Retina (tissue), 1 donor: Measurements from ENCODE around the gene YIPF3.
"Not testable (repeated sequence)": the region's sequence is repeated elsewhere in the genome, so short reads cannot be mapped to it uniquely, and the experiment has no call there.

Source experiments
- DNase-seq: peaks from one replicate; pipeline ENCODE4 v3.0.0-alpha.2; 2016

The YIPF3 gene

DNA sequence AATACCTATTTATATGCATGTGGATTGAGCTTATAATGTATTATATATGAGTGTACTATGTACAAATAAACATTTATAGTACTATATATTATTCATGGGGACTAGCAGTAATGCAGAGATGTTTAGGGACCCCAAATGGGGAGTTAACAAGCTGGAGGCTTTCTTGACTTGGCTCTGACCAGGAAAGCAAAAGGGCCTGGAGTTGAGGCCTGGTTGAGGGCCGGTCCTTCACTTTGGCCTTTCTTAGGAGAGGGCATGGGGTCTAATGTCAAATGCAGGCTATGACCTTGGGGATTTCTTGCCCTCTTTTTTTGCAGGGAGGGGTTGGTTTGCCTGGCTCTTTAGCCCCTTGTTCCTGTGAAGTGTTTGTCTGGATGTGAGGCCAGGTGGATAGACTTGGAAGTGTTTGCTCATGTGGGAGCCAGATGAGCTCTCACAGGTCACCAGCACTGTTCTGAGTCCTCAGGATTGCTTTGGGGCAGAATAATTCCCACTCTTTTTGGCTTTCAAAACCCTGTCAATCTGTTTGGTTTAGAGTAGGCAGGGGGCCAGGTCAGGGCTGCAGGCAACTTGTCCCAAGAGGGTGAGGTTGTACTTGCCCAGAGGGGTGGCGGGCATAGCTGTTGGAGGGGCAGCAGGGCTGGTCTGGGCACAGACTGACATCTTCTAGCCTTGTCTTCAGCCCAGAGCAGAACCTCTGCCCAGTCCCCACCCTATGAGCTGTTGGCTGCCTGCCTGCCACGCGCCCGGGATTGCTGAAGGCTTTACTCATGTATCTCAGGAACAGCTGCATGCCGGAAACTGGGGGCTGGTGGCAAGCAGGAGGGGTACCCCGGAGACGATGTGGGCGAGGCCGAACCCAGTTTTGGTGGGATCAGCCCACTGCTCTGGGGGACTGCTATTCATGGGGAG lies 24.7 kb downstream of the YIPF3 start:
- no peak for DNase-seq

GRCh38 chr6:43490523-43490939 lies 26.2 kb downstream of the YIPF3 start:
- DNase-seq, result no peak

DNA sequence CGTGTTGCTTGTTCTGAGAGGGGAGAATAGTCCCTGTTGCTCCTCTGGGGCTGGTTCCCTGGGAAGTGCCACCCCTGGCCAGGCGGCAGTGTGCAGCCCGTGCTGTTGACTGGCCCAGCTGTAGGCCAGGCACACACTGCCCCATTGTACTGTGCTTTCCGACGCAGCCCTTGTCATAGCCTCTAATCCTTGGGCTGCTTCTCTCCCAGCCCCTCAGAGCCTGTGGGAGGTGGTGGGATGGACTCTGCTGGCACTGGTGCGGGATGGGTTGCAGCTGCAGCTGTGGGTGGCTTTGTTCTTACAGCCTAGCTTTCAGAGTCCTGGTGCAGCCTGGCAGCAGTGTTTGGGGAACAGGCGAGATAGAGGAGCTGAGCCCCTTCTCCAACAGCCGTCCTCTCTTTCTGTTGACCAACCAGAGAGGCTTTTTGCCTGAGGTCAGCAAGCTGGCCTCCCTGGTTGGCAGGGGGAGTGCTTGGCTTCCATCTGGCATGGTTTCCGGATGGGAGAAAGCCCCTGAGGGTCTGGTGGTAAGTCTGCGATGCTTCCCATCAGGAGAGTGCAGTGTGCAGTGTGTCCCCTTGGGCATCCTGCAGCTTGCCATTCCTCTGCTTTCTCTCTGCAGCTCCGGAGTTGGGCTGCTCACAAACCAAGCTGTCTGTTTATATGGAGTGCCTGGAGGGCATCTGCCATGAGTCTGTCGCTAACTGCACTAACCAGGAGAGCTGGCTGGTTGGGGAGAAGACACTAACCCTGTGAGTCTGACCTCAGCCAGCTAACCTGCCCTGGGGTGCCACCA lies 27.3 kb downstream of the YIPF3 start:
- peak; percentile 69 for DNase-seq

- no peak for DNase-seq
These were observed 28.0 kb downstream of the YIPF3 start for GRCh38 chr6:43488667-43489276.

DNA sequence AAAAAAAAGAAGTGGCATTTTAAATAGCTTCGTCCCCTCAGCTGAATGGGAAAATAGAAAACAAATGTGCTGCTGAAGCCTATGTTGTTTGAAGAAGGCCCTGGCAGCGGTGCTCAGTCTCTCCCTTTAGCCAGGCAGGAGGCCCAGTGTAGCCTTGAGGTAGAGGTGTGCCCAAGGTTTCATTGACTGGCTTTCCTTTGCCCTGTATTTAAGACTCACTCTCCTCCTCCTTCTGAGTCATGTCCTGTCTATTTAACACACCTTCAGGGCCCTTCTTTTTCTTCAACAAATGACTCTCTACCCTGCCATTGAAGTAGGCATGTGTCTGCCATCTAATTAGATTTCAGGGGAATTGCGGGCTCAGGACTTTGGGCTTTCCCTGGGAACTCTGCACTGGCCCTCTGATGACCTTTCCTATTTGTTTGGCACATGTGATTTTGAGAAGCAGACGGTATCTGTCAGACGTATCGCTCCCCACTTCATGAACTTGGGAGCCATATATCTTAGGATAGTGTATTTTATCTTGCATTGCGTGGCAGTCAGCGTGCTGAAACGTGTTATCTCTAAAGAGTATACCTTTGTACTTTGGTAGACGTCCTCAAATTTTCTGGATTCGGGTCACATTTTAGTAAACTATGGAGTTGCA lies 35.0 kb downstream of the YIPF3 start:
- no peak for DNase-seq

DNA sequence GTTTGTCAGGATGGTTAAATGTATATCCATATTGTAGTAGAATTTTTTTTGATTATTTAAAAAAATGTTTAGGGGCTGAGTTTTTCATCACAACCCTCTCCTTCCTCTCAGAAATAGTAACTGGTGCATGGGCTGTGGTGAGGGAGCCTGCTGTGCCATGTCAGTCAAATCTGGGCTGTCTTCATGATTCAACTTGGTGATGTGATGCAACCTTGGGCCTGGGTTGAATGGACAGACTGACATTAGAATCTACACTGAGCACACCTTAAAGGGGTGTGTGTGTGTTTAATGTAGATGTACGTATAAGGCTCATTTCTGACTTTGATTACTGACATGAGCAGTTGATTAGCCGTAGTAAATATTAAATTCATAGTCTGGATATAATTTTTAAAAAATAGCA lies 35.7 kb downstream of the YIPF3 start:
- no peak for DNase-seq

DNA sequence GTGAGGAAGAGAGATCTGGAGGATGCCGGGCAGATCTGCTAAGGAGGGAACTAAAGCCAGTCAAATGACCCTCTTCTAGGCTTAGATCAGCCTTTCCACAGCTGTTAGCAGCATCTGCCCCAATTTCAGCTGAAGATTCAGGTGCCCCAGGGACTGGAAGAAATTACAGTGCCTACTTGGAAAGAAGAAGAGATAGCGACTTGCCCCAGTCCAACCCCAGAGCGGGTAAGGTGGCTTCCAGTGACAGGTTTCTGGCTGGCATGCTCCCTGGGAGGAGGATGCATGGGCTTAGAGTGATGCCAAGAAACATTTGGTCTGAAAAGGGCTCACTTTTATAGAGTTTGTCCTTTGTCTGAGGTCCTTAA lies 38.7 kb downstream of the YIPF3 start:
- no peak for DNase-seq

GRCh38 chr6:43477235-43478007 lies 39.3 kb downstream of the YIPF3 start, which contains the start of gene TJAP1:
Gene TJAP1, plus strand, starts transcription at chr6:43477570. Its CDS starts 21,432 bp downstream, at chr6:43499002.
- DNase-seq, result peak; percentile 79

DNA sequence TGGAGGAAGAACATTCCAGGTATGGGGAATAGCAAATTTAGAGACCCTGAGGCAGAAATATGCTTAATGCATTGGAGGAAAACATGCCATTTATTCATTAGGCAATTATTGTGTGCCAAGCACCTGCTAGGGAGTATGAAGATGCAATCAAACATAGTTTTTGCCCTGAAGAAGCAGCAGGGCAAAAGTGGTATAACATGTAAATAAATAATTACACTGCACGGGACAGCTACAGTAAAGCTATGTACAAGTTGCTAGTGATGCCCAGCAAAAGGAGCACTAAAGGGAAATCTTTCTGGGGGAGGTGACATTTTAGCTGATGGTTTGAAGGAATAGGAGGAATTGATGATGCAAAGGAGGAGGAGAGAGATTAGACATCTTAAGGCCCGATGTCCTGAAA lies 40.0 kb downstream of the YIPF3 start:
- DNase-seq, result no peak

GRCh38 chr6:43475516-43475915 lies 41.2 kb downstream of the YIPF3 start:
- DNase-seq, result no peak

DNA sequence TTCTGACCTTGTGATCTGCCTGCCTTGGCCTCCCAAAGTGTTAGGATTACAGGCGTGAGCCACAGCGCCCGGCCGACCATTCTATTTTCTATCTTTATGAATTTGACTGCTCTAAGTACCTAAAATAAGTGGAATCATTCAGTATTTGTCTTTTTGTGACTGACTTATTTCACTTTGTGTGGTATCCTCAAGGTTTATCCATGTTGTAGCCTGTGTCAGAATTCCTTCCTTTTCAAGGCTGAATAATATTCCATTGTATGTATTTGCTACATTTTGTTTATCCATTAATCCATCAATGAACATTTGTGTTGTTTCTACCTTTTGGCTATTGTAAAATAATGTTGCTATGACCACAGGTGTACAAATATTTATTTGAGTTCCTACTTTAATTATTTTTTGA lies 44.2 kb downstream of the YIPF3 start:
- DNase-seq, result no peak

DNA sequence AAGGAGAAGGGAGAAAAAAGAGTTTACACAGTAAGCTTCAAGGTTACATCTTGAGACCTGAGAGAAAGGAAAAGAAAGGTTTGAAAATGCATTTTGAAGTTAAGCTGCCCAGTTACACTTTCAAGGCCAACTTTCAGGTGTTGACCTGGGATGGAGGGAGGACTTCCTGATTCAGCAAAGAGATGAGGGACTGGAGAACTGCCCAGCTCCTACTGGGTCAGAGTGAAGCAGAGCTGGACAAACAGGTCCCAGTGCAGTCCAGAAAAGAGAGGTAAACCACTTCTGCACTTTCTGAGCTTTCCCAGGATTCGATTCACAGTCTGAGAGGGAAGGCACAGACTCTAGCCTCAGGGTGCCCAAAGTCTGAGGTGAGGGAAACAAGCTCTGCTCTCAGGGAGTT lies 45.3 kb downstream of the YIPF3 start:
- DNase-seq, result no peak

GRCh38 chr6:43469947-43470346 lies 46.8 kb downstream of the YIPF3 start:
- no peak for DNase-seq

GRCh38 chr6:43468748-43469681 lies 47.7 kb downstream of the YIPF3 start:
- no peak for DNase-seq

DNA sequence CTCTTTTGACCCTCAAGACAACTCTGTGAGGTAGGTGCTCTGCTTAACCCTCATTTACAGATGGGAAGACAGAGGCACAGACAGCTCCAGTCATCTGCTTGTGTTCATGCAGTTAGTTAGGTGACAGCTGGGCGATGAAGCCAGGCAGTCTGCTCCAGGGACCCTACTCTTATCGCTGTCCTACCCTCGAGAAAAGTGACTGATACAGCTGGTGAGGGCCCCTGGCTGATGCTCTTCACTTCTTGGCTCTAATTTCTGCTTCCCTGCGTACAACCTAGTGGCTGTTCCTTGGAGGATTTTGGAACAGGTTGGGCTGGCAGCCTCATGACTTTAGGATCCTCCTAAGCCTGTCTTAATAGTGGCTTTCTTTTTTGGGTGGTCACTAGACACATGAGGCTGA lies 48.5 kb downstream of the YIPF3 start:
- DNase-seq, result no peak

- DNase-seq, result no peak
These were observed 49.0 kb downstream of the YIPF3 start for GRCh38 chr6:43467752-43468151.

DNA sequence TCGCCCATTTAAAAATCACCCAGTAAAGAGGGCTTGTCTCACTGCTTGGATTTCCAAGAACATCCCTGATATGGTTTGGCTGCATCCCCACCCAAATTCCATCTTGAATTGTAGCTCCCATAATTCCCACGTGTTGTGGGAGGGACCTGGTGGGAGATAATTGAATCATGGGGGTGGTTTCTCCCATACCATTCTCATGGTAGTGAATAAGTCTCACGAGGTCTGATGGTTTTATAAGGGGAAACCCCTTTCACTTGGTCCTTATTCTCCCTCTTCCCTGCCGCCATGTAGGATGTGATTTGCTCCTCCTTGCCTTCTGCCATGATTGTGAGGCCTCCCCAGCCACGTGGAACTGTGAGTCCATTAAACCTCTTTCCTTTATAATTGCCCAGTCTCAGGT lies 49.5 kb downstream of the YIPF3 start:
- DNase-seq, result not testable (repeated sequence)

- DNase-seq, result no peak
These were observed 50.8 kb downstream of the YIPF3 start for GRCh38 chr6:43465948-43466347.

DNA sequence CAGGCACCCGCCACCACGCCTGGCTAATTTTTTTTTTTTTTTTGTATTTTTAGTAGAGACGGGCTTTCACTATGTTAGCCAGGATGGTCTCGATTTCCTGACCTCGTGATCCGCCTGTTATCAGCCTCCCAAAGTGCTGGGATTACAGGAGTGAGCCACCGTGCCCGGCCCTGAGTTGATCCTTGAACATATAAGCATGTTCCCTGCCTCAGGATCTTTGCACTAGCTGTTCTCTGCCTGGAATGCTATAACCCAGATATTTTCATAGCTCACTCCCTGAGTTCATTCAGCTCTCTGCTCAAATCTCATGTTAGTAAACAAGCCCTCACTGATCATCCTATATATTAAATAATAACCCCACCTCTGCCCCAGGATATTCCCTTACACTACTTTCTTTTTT lies 52.4 kb downstream of the YIPF3 start:
- DNase-seq, result no peak

DNA sequence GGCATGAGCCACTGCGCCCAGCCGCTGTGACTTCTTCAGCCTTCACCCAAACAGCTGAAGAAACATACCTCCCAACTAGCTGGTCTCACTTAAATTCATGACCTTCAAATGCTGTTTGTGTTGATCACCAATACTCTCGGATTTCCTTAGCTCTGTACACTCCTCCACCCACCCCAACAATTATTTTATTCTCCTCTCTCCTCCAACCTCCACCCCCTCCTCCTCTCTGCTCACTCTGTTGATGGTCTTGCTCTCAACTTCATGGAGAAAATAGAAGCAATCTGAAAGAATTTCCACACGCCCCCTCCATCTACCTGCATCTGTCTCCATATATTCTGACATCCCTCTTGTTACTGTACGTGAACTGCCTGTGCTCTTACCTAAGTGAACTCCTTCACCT lies 54.8 kb downstream of the YIPF3 start:
- no peak for DNase-seq
